NOMO-1 (cell line): ENCODE data around the gene EDNRA.

Source experiments
- DNase-seq, 2 experiments: peaks; one replicate each; lab custom pipeline; 2025; ENCODE audit not compliant: unreplicated experiment in 2 of 2; lab: John Stamatoyannopoulos, UW

EDNRA gene

DNA sequence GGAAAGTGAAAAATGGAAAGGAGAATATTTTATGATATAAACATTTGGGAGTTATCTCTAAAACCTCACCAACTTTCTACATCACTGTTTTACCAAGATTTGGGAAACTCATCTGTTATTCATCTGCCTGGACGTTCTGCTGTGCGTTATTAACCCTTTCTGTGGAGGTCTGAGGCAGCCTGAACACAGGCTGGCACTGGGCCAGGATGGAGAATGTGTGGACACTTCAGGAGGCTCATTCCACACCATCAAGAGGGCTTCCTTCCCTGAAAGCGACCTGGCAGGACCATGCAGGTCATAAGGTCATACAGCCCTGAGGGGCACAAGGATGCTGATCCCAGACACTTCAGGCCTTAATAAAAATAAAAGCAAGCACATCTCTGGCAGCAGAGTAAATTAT lies 105.1 kb downstream of the EDNRA start:
- no peak for DNase-seq

GRCh38 chr4:147586637-147587036 lies 105.7 kb downstream of the EDNRA start:
- no peak for DNase-seq

- no peak for DNase-seq
These were observed 106.1 kb downstream of the EDNRA start for GRCh38 chr4:147587041-147587440.

DNA sequence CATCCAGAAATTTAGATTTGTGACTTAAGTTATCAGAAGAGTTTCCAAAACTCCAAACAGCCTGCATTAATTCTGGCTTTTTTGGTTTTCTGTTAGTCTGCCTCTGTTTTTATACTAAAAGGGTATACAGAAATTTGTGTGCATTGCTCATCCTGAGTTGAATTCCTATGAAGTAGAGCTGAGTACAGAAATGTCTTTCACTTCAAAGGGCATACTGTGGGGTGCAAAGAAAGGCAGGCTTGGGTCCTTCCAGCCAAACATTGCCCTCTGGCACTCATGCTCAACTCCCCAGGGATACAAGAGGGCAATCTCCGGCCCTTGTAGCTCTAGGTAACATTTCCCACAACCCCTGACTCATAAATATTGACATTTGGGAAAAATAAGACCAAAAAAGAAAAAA lies 108.7 kb downstream of the EDNRA start:
- no peak for DNase-seq

- peak; percentile 2 to 27 for DNase-seq
These were observed 109.5 kb downstream of the EDNRA start for GRCh38 chr4:147590249-147590920.

GRCh38 chr4:147591106-147591505 lies 110.2 kb downstream of the EDNRA start:
- DNase-seq, result no peak

- no peak for DNase-seq
These were observed 113.2 kb downstream of the EDNRA start for GRCh38 chr4:147594107-147594506.
